HEK293 (cell line): Measurements from ENCODE around the gene ELOVL4.

Experiments used
- CTCF ChIP-seq: fragments of 450-650 bp; formaldehyde crosslinking; IDR thresholded peaks from 2 replicates; pipeline ENCODE4 v1.5.1; 2016; ENCODE audit warnings: missing biosample characterization, missing genetic modification characterization
- ZNF530 ChIP-seq: fragments of 450-650 bp; formaldehyde crosslinking; IDR thresholded peaks from 2 replicates; pipeline ENCODE4 v1.5.1; 2016; ENCODE audit warnings: low read depth, missing biosample characterization, missing genetic modification characterization
- ZSCAN30 ChIP-seq: fragments of 450-650 bp; IDR thresholded peaks from 2 replicates; pipeline ENCODE4 v1.5.1; 2018; ENCODE audit warnings: missing biosample characterization, mild to moderate bottlenecking, missing genetic modification characterization, moderate library complexity

GRCh38 chr6:79922018-79922417 is 25.3 kb downstream of the ELOVL4 start:
- TF ChIP-seq ZSCAN30 (tag by site-specific recombination) (no peak), CTCF (tag by site-specific recombination) (no peak), ZNF530 (tag by site-specific recombination) (no peak)
